Stimulated activated CD8-positive, alpha-beta memory T cell treated with anti-CD3 and anti-CD28 coated beads, Interleukin-2, amount 100 ng/mL, for 48 hours (primary cell): ENCODE measurements around the gene B4GALT2.
A peak's percentile ranks its signal among the peaks of the same experiment; 100 is the strongest.

Experiments used
- DNase-seq, 2 donors: peaks; one replicate each; pipeline ENCODE4 v3.0.0-alpha.2; 2020; ENCODE audit warnings: low read depth in 2 of 2

B4GALT2 gene

DNA sequence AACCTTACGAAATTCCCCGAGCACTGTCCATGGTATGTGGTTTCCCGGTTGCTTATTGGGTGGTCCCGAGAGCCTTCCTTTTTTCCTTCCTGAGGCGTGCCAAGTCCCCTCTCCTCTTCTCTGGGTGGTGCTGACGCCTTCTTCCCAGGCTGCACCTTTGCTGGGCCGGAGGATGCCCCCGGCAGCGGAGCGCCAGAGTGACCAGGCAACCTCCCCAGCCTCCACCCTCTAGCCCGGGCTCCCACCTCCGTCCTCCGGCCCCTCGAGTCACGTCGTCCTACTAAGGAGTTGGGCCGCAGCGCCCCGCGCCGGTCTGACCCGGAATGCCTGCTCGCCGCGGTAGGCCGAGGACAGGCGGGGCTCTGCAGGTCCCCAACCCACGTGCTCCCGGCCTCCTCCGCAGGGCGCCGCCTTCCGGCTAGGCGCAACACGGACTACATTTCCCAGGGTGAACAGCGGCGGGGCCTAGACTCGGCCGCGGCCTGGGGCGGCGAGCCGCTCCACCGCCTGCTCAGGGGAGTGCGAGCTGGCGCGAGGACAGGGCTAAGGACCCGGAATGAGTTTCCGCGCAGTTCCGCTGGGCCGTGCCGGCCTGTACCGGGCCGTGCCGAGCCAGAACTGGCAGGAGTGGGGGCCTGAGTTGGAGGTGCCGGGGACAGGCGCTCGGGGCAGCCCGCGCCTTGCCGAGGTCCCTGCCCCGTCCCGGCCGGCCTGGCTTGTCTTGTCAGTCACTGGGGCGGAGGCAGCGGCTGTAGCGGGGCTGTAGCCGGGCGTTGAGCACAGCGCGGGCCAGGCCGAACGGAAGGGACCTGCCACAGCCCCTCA is 32.6 kb upstream of the B4GALT2 start, which contains the start of gene IPO13:
Gene IPO13, plus strand, starts transcription at position 715 of the 825 bp plus-strand sequence. CDS start 651 bp downstream, outside the sequence.
- peak; percentile 92 to 95 for DNase-seq

GRCh38 chr1:43947061-43947873 is 31.7 kb upstream of the B4GALT2 start:
- DNase-seq = no peak

DNA sequence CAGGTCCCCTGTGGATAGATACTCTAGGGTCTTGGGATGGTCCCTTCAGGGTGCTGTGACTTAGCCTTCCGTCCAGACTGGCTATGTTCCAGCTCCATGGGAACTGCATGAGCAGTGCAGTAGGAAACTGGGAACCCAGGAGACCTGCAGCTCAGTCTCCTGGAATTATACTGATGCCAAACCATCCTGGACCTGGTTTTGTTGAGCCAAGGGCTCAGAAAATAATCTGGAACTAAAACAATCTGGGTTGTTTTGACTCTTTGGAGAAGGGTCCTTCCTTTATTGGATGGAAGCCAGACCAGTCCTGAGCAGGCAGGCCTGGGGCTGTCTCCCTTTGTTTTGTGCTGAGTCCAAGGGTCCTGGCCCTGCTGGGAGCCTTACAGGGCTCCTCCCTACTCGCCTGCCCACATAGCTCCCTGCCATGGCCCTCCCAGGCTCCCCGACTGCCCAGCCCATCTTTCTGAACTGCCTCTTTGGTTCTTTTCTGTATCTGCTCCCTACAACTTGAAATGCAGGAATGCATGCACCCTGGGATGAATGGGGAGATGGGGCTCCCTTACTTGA is 31.1 kb upstream of the B4GALT2 start:
- DNase-seq = no peak

- no peak for DNase-seq
Observed at GRCh38 chr1:43949678-43950077, 29.3 kb upstream of the B4GALT2 start.

DNA sequence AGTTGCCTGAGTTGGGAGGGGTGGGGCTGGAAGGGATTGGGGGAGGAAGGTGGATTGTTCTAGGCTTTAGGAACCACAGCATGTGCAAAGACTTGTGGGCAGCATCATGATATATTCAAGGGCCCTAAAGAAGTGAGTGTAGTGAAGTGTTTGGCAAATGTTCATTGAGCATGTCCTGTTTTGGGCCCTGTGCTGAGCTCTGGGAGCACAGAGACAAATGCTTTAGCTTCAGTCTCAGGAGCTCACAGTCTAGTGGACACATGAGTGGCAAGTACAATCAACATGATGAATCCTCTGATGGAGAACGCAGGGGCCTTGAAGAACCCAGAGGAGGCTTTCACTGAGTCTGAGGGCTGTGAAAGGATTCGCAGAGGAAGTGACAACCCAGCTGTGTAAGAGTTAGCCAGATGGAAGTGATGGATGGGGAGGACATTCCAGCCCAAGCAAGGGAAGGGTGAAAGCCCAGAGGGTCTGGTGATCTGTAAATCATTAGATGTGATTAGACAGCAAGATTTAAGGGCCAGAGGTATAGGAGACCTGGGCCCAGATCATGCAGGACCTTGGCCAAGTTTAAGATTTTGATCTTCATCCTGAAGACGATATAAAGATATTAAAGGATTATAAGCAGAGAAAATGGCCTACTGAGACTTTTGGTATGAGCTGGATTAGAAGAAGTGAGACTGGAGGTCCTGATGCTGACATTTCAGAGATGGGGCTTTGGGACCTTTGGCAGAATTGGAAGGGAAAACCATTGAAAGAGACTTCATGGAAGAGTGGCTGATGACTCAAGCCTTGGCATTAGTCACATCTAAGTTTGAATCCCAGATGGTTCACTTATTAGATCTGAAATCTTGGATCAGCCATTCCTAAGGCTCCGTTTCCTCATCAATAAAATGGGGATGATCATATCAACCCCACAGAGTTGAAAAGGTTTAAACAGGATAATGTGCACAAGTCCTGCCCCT is 27.7 kb upstream of the B4GALT2 start:
- DNase-seq = no peak

DNA sequence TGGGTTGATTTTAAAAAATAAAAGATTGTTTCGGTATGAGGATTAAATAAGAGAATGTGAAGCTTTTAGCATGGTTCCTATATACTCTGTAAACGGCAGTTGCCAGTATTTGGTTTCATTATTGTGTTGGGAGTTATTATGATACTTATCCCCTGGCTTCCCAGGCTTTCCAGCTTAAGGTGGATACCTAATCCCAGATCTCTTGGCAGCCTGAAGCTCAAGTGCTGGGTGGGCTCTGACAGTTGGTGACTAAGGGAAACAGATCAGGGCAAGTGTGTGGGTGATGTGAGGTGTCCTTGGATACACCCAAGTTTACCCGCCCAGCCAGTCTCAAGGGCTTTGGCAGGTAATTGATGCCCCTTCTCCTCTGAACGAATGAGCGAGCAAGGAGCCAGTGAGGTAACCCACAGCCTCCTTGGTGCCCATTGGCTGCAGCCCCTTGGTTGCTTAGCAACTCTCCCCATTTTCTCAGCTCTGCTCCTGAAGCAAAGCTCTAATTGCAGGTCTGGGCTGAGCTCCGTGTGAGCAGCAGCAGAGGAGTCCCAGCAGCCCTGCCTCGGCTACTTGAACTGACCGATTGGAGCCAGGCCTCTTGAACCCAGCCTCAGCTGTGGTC is 26.2 kb upstream of the B4GALT2 start:
- DNase-seq = no peak

DNA sequence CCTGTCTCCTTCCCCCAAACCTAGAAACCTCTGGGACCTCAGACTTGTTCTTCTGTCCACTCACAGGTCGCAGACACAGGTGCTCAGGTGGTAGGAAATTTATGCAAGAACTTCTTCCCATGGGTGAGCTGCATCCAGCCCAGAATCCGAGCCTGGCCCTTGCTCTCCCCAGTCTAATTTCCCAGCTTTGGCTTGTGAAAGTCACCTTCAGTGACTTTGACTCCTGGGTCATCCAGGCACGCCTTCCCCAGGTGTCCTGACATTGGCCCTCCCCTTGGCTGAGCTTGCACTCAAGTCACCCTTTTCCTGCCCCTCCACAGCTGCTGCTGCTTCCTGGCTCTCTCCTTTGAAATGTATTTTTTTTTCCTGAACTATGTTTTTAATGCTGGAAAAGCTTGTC is 25.6 kb upstream of the B4GALT2 start:
- no peak for DNase-seq

DNA sequence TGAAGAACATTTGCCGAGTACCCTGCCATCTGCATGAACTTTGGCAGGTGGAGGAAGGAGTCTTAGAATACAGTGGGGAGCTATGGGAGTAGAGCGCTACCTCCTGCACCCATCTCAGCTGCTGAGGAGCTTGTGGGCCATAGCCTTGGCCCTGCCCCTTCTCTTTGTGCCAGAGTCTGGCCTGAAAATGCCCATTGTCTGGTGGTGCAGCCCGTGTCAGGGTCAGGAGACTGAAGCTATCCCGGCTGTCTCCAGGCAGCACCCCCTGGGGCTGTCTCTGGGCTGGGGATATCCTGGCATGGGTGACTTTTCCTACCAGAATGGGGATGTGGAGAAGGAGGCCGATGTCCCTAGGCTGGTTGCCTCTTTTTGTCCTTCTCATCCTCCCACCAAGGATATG is 25.0 kb upstream of the B4GALT2 start:
- no peak for DNase-seq

- no peak for DNase-seq
Observed at GRCh38 chr1:43956234-43956633, 22.8 kb upstream of the B4GALT2 start.

DNA sequence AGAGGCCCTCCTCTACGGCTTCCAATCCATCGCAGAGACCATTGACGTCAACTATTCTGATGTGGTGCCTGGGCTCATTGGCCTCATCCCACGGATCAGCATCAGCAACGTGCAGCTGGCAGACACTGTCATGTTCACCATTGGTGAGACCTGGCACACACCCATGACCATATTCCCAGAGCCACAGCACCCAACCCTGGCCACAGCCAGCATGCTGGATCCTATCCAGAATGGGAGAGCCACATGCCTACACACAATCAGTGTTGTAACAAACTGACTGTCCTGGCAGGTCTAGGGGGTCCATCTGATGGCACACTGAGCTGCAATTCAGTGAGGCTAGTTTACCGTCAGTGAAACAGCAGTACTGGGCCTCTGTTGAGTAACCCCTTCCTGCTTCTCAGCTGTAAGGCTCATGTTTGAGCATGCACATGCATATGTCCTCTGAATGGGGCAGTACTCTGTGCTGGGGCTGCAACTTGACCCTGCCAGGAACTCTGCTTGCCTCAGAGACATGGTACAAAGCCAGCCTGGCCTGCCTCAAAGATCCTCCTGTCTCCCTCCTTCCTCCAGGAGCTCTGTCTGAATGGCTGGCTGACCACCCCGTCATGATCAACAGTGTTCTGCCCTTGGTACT is 21.5 kb upstream of the B4GALT2 start:
- DNase-seq = no peak

GRCh38 chr1:43958351-43959255 is 20.4 kb upstream of the B4GALT2 start:
- DNase-seq = no peak

GRCh38 chr1:43960798-43961197 is 18.2 kb upstream of the B4GALT2 start:
- no peak for DNase-seq

- no peak for DNase-seq
Observed at GRCh38 chr1:43961692-43962091, 17.3 kb upstream of the B4GALT2 start.

GRCh38 chr1:43962324-43962723 is 16.7 kb upstream of the B4GALT2 start:
- no peak for DNase-seq

DNA sequence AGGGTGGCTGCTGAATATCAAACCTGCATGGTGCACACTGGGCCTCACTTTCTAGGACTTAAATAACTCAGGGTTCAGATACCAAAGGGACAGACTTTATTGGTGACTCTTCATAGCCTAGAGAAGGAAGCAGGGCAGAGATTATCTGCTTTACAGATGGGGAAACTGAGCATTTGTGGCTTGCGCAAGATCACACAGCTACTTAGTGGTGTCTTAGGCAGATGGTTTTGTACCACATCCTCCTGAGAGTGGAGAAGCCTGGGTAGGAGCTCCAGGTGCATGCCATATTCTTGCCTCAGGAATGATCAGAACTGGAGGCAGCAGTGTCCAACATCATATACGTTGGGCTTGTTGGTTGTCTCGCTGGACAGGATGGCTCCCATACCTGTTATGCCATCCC is 16.0 kb upstream of the B4GALT2 start:
- no peak for DNase-seq

GRCh38 chr1:43963890-43964289 is 15.1 kb upstream of the B4GALT2 start:
- DNase-seq = no peak

DNA sequence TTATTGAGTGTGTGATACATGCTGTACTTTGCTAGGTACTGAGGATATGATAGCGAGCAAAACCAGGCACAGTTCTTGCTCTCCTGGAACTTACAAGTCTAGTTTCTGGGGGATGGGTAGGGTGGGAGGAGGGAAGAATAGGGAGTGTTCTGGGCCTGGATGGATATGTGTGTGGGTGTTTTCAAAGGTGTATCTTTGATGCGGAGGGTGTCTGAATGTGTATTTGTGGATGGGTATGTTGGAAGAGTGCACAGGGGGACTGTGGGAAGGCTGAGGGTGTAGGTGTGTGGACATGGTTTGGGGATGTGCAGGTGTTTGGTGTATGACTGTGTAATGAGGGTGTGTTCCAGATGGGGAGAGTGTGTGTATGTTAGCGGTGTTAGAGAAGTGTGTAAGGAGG is 13.7 kb upstream of the B4GALT2 start:
- DNase-seq = no peak

- DNase-seq = no peak
Observed at GRCh38 chr1:43968348-43968948, 10.6 kb upstream of the B4GALT2 start.

DNA sequence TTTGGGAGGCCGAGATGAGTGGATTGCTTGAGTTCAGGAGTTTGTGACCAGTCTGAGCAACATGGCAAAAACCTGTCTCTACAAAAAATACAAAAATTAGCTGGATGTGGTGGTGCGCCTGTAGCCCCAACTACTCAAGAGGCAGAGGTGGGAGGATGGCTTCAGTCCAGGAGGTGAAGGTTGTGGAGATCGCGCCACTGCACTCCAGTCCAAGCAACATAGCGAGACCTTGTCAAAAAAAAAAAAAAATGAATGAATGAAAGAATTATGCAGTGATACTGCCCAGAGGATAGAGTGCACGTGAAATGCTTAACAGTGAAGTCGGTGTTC is 9.6 kb upstream of the B4GALT2 start:
- DNase-seq = no peak
